GM10248 (cell line): ENCODE results near the gene BCAT1.
"Not testable (repeated sequence)": the region's sequence is repeated elsewhere in the genome, so short reads cannot be mapped to it uniquely, and the experiment has no call there.

ENCODE experiments used
- CTCF ChIA-PET: fragments of 300-600 bp; sonication (Branson Sonifier 250); formaldehyde crosslinking; extraction: SDS; loops from one replicate; lab custom pipeline; 2021; ENCODE audit warnings: antibody characterized with exemption; lab: Yijun Ruan, JAX
- POLR2A ChIA-PET: fragments of 350-650 bp; sonication (Branson Sonifier 250); formaldehyde crosslinking; extraction: SDS; loops from one replicate; lab custom pipeline; 2020; ENCODE audit warnings: antibody characterized with exemption; lab: Yijun Ruan, JAX
- DNase-seq: peaks from one replicate; pipeline ENCODE4 v3.0.0; 2012; ENCODE audit errors: extremely low spot score
- CTCF ChIP-seq: IDR thresholded peaks from 2 replicates; pipeline ENCODE4 v1.5.1; 2012; ENCODE audit warnings: mild to moderate bottlenecking, low read depth; ENCODE audit errors: extremely low read depth, missing control alignments, control extremely low read depth

BCAT1 gene

GRCh38 chr12:24913953-24914352 is 34.9 kb downstream of the BCAT1 start:
- ChIA-PET CTCF (interaction anchor here (1.0 to 1.1 kb wide), 2 partner anchors 10 to 77 kb away, joined by 3 read pairs; no protein-coding TSS in a partner anchor), POLR2A (no interaction called here)
- TF ChIP-seq CTCF, result no peak
- no peak for DNase-seq

- TF ChIP-seq CTCF, result no peak
- DNase-seq, result no peak
- ChIA-PET CTCF (no interaction called here), POLR2A (no interaction called here)
Observed at GRCh38 chr12:24913130-24913529, 35.8 kb downstream of the BCAT1 start.

- ChIA-PET POLR2A (no interaction called here), CTCF (interaction anchor here (0.8 to 1.5 kb wide), 2 partner anchors 8 to 11 kb away, joined by 3 to 5 read pairs; no protein-coding TSS in a partner anchor)
- no peak for DNase-seq
- no peak for TF ChIP-seq CTCF
Observed at GRCh38 chr12:24911271-24911791, 37.6 kb downstream of the BCAT1 start.

GRCh38 chr12:24910192-24910591 is 38.7 kb downstream of the BCAT1 start:
- CTCF ChIA-PET, POLR2A ChIA-PET: not testable (repeated sequence)

GRCh38 chr12:24909667-24910066 is 39.2 kb downstream of the BCAT1 start:
- no peak for DNase-seq
- CTCF ChIA-PET, result interaction anchor here (1.0 to 1.8 kb wide), 2 partner anchors 22 to 58 kb away, joined by 3 to 5 read pairs; no protein-coding TSS in a partner anchor
- POLR2A ChIA-PET, result interaction anchor here (0.6 kb wide), 1 partner anchor 24 kb away, joined by 3 read pairs; no protein-coding TSS in a partner anchor
- no peak for TF ChIP-seq CTCF

More at GRCh38 chr12:24910192-24910591, 38.7 kb downstream of the BCAT1 start:
- DNase-seq, result not testable (repeated sequence)

GRCh38 chr12:24907464-24907863 is 41.4 kb downstream of the BCAT1 start:
- no peak for TF ChIP-seq CTCF
- ChIA-PET CTCF (interaction anchor here (1.5 kb wide), 1 partner anchor 247 kb away, joined by 4 read pairs; no protein-coding TSS in a partner anchor), POLR2A (no interaction called here)
- DNase-seq, result no peak

GRCh38 chr12:24906141-24906540 is 42.8 kb downstream of the BCAT1 start:
- POLR2A ChIA-PET, result no interaction called here
- no peak for DNase-seq
- no peak for TF ChIP-seq CTCF
- CTCF ChIA-PET, result interaction anchor here (1.2 to 1.4 kb wide), 2 partner anchors 11 to 25 kb away, joined by 3 to 4 read pairs; no protein-coding TSS in a partner anchor
